ENCODE data around the gene DOC2B.
"Not testable (repeated sequence)": the region's sequence is repeated elsewhere in the genome, so short reads cannot be mapped to it uniquely, and the experiment has no call there.

The DOC2B gene

GRCh38 chr17:142102-142661 lies 39.3 kb downstream of the DOC2B start:
- POLR2A ChIA-PET: no interaction called here
- TF ChIP-seq PKNOX1 (IDR thresholded peaks at IDR 0.05): no peak
- no peak for TF ChIP-seq BHLHE40 (IDR thresholded peaks at IDR 0.05; ENCODE audit: borderline replicate concordance)
- TF ChIP-seq SUZ12 (IDR thresholded peaks at IDR 0.05): no peak
- TF ChIP-seq NFRKB (IDR thresholded peaks at IDR 0.05): no peak
- DNase-seq (ENCODE audit: extremely low spot score): peak; percentile 18
- CTCF ChIA-PET: no interaction called here

- not testable (repeated sequence) for DNase-seq (ENCODE audit: extremely low spot score)
These were observed 41.8 kb downstream of the DOC2B start for GRCh38 chr17:139401-140205.

GRCh38 chr17:137166-137807 lies 44.2 kb downstream of the DOC2B start, which contains the start of gene SCGB1C2:
Gene SCGB1C2, plus strand, starts transcription at chr17:137569. Its CDS starts 22 bp downstream, at chr17:137591.
- DNase-seq (ENCODE audit: extremely low spot score); POLR2A ChIA-PET; CTCF ChIA-PET: not testable (repeated sequence)

More at GRCh38 chr17:139401-140205, 41.8 kb downstream of the DOC2B start:
- CTCF ChIA-PET, POLR2A ChIA-PET: not testable (repeated sequence)

- DNase-seq (ENCODE audit: extremely low spot score); CTCF ChIA-PET; POLR2A ChIA-PET: not testable (repeated sequence)
These were observed 44.9 kb downstream of the DOC2B start for GRCh38 chr17:136531-136930.

- POLR2A ChIA-PET; CTCF ChIA-PET; DNase-seq (ENCODE audit: extremely low spot score): not testable (repeated sequence)
These were observed 45.6 kb downstream of the DOC2B start for GRCh38 chr17:135895-136294.

GRCh38 chr17:135022-135421 lies 46.4 kb downstream of the DOC2B start:
- DNase-seq (ENCODE audit: extremely low spot score); CTCF ChIA-PET; POLR2A ChIA-PET: not testable (repeated sequence)

GRCh38 chr17:134332-134785 lies 47.1 kb downstream of the DOC2B start:
- DNase-seq (ENCODE audit: extremely low spot score); CTCF ChIA-PET; POLR2A ChIA-PET: not testable (repeated sequence)

- CTCF ChIA-PET; DNase-seq (ENCODE audit: extremely low spot score); POLR2A ChIA-PET: not testable (repeated sequence)
These were observed 47.5 kb downstream of the DOC2B start for GRCh38 chr17:133932-134331.

- CTCF ChIA-PET; POLR2A ChIA-PET; DNase-seq (ENCODE audit: extremely low spot score): not testable (repeated sequence)
These were observed 63.0 kb downstream of the DOC2B start for GRCh38 chr17:118339-118917.

GRCh38 chr17:113111-113510 lies 68.3 kb downstream of the DOC2B start:
- CTCF ChIA-PET; POLR2A ChIA-PET; DNase-seq (ENCODE audit: extremely low spot score): not testable (repeated sequence)
